Peyer's patch (tissue), 4 donors: ENCODE results near the gene SEMA4D. TPM values are rescaled to one million over a fixed set of nuclear protein-coding genes. Genes with fewer than 3 reads are reported as not detected.

ENCODE experiments used
- DNase-seq, 3 donors: peaks; one replicate each; pipeline ENCODE4 v3.0.0-alpha.2; 2017 to 2019
- H3K27ac ChIP-seq, 4 donors: fragments of 200-600 bp; sonication (generic); one replicate each; pipeline ENCODE4 v1.5.1; 2016 to 2019
- H3K27me3 ChIP-seq, 2 donors: fragments of 200-600 bp; sonication (generic); one replicate each; pipeline ENCODE4 v1.5.1; 2019
- H3K36me3 ChIP-seq, 3 donors: fragments of 200-600 bp; sonication (generic); one replicate each; pipeline ENCODE4 v1.5.1; 2016 to 2019
- H3K4me1 ChIP-seq, 4 donors: fragments of 200-600 bp; sonication (generic); one replicate each; pipeline ENCODE4 v1.5.1; 2016 to 2019
- H3K4me3 ChIP-seq, 4 donors: fragments of 200-600 bp; sonication (generic); 1 replicate in 3 of 4; 2 replicates in 1 of 4; pipeline ENCODE4 v1.5.1; 2016 to 2019; ENCODE audit warnings: mild to moderate bottlenecking in 1 of 4
- H3K9me3 ChIP-seq, 4 donors: fragments of 200-600 bp; sonication (generic); one replicate each; pipeline ENCODE4 v1.5.1; 2016 to 2019; ENCODE audit warnings: mild to moderate bottlenecking in 1 of 4
- POLR2A ChIP-seq, 2 donors: fragments of 450-650 bp; IDR thresholded peaks; one replicate each; pipeline ENCODE4 v1.5.1; 2017; ENCODE audit warnings: antibody characterized with exemption in 2 of 2, mild to moderate bottlenecking in 2 of 2, moderate library complexity in 2 of 2
- total RNA-seq, 4 donors: library from RNA; depleted of rRNA; stranded (reverse); fragments of >200 nt; gene quantifications; one replicate each; pipeline ENCODE4 v1.1.0, GENCODE V29; 2016
- TF ChIP-seq, protein P1 (sequence below), 6 experiments: fragments of 450-650 bp in 4 of 6; fragments of 200-600 bp in 2 of 6; sonication (generic) in 1 of 6; IDR thresholded peaks; one replicate each; pipeline ENCODE4 v1.5.1; 2017 to 2019; ENCODE audit warnings: antibody characterized with exemption in 6 of 6, mild to moderate bottlenecking in 3 of 6, moderate library complexity in 1 of 6

Gene SEMA4D, protein sequence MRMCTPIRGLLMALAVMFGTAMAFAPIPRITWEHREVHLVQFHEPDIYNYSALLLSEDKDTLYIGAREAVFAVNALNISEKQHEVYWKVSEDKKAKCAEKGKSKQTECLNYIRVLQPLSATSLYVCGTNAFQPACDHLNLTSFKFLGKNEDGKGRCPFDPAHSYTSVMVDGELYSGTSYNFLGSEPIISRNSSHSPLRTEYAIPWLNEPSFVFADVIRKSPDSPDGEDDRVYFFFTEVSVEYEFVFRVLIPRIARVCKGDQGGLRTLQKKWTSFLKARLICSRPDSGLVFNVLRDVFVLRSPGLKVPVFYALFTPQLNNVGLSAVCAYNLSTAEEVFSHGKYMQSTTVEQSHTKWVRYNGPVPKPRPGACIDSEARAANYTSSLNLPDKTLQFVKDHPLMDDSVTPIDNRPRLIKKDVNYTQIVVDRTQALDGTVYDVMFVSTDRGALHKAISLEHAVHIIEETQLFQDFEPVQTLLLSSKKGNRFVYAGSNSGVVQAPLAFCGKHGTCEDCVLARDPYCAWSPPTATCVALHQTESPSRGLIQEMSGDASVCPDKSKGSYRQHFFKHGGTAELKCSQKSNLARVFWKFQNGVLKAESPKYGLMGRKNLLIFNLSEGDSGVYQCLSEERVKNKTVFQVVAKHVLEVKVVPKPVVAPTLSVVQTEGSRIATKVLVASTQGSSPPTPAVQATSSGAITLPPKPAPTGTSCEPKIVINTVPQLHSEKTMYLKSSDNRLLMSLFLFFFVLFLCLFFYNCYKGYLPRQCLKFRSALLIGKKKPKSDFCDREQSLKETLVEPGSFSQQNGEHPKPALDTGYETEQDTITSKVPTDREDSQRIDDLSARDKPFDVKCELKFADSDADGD
- 100 to 1,000 TPM in 1 of 4 donors, 10 to 100 TPM in 3; 24.3 to 124 (median 30.0) TPM for total RNA-seq

DNA sequence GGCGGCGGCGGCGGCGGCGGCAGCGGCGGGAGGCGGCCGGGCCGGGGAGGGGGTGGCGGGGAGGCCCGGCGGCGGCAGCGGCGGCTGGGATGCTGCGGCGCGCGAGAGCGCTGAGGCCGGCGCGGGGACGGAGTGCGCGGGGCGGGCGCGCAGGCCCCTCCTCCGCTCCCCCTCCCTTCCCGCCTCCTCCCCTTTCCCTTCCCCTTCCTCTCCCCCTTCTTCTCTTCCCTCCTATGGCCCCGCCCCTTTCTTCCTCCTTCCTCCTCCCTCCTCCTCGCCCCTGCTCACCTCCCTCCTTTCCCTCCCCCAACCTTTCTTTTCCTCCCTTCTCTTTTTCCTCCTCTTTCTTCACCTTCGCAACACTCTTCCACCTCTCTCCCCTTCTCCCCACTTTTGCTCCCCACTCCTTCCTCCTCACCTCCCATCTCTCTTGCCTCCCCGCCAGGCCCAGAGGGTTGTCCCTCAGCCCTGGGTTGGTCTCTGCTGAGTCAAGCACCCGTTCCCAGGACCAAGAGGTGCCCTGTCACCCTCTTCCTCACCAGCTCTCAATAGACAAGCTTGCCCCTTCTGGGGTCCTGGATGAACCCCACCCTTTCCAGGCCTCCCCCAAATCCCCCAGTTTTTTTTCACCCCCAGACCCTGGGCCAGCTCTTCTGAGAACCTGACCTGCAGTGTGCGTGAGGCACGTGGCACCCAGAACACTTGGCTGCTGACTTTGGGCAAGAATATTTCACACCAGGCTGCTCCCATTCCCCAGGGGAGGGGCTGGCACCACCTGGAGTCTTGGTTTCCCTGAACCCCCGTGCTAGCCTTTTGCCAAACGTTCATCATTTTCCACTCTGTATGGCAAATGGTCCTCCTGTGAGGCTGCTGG lies at the start of gene SEMA4D:
Gene SEMA4D, minus strand, starts transcription at position 136 of the 874 bp plus-strand sequence. CDS start 92,657 bp downstream, outside the sequence.
- no peaks in the 10 kb centered on the region for H3K9me3 ChIP-seq
- peak; percentile 71 to 92 (median 90) for DNase-seq
- no peaks in the 10 kb centered on the region for H3K36me3 ChIP-seq
- TF ChIP-seq POLR2A (IDR thresholded peaks at IDR 0.05): no peak
- TF ChIP-seq, protein P1, sequence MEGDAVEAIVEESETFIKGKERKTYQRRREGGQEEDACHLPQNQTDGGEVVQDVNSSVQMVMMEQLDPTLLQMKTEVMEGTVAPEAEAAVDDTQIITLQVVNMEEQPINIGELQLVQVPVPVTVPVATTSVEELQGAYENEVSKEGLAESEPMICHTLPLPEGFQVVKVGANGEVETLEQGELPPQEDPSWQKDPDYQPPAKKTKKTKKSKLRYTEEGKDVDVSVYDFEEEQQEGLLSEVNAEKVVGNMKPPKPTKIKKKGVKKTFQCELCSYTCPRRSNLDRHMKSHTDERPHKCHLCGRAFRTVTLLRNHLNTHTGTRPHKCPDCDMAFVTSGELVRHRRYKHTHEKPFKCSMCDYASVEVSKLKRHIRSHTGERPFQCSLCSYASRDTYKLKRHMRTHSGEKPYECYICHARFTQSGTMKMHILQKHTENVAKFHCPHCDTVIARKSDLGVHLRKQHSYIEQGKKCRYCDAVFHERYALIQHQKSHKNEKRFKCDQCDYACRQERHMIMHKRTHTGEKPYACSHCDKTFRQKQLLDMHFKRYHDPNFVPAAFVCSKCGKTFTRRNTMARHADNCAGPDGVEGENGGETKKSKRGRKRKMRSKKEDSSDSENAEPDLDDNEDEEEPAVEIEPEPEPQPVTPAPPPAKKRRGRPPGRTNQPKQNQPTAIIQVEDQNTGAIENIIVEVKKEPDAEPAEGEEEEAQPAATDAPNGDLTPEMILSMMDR (IDR thresholded peaks at IDR 0.05): no peak
- H3K27me3 ChIP-seq: no peaks in the 10 kb centered on the region
- peak within 1 kb of the TSS; percentile 76 to 98 (median 86) for H3K4me3 ChIP-seq
- H3K4me1 ChIP-seq: peaks cover 0 to 35% (median 24%) of the 10 kb centered on the region in 4 donors
- peak within 1 kb of the TSS; percentile 81 to 92 (median 86) for H3K27ac ChIP-seq

DNA sequence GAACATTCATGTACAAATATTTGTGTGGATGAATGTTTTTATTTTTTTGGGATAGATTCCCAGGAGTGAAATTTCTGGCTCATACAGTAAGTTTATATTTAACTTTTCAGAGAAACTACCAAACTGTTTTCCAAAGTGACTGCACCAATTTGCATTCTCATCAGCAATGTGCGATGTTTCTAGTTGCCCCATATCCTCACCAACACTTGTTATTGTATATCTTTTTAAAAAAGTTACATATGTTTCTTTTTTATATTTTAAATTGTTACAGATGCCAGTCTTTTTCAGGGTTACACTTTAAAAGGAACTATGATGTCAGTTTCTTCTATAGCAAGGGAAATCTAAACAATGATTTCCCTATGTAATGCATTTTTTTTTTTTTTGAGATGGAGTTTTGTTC lies 49.1 kb upstream of the SEMA4D start:
- Histone ChIP-seq H3K36me3 (no peaks in the 10 kb centered on the region), H3K9me3 (no peaks in the 10 kb centered on the region), H3K4me1 (peaks cover 0 to 7% (median 0%) of the 10 kb centered on the region in 4 donors), H3K27me3 (no peaks in the 10 kb centered on the region), H3K4me3 (no peak overlapping the region), H3K27ac (no peak overlapping the region)
- no peak for DNase-seq
- TF ChIP-seq, protein P1 (IDR thresholded peaks at IDR 0.05): no peak
- no peak for TF ChIP-seq POLR2A (IDR thresholded peaks at IDR 0.05)

DNA sequence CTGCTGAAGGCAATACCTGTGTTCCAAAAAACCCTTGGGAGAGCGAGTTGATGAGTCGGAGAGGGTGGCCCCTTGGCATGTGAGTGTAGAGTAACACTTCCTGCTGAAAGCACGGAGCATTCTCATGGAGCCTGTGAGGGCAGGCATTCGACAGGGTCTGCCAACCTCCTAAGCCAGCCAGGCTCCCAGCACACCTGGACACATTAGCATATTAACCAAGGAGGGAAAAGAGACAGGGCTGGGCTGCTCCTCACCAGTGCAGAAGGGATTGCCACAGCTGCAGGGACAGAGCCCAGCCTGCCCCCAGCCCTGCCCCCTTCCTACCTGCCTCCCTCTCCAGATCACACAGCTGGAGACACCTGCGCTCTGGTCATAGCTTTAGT lies 46.4 kb upstream of the SEMA4D start:
- Histone ChIP-seq H3K4me3 (no peak overlapping the region), H3K27ac (no peak overlapping the region), H3K4me1 (peaks cover 0 to 15% (median 4%) of the 10 kb centered on the region in 4 donors), H3K9me3 (no peaks in the 10 kb centered on the region), H3K27me3 (no peaks in the 10 kb centered on the region), H3K36me3 (no peaks in the 10 kb centered on the region)
- TF ChIP-seq, protein P1 (IDR thresholded peaks at IDR 0.05): no peak
- TF ChIP-seq POLR2A (IDR thresholded peaks at IDR 0.05): no peak
- DNase-seq: peak in 1 of 3 donors; percentile 39

DNA sequence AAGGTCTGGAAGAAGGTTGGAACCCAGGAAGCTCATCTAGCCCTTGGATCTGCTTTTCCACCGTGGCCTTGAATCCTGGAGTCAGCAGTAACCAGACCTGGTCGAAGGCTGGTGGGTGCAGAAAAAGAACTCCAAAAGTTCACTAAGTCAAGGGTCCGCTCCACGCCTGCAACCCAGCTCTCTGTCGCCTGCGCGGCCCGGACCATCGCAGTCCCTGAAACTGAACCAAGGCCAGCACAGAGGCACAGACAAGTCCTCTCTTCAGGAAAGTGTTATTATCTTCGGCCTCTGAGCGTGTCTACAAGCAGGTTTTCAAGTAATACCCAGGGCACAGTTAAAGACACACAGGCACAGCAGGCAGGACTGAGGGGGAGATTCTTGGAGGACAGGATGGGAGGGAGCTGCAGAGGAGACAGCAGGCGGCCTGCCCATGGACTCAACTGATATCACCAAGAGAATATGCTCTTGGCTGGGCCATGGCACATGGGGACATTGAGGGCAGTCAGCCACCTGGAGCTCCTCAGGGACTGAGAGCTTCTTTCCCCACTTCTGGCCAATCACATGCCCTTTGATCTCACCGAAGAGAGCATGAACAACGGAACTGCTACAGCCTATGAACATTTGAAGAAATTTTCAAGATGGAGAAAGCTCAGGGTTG lies 45.8 kb upstream of the SEMA4D start:
- peak in 1 of 3 donors; percentile 40 for DNase-seq
- Histone ChIP-seq H3K27me3 (no peaks in the 10 kb centered on the region), H3K9me3 (no peaks in the 10 kb centered on the region), H3K36me3 (no peaks in the 10 kb centered on the region), H3K4me1 (peaks cover 0 to 15% (median 4%) of the 10 kb centered on the region in 4 donors), H3K27ac (no peak overlapping the region), H3K4me3 (no peak overlapping the region)
- TF ChIP-seq, protein P1 (IDR thresholded peaks at IDR 0.05): no peak
